ENCODE results near the gene PIK3C2G. TPM values are rescaled to one million over a fixed set of nuclear protein-coding genes. Genes with fewer than 3 reads are reported as not detected.

Gene PIK3C2G
- total RNA-seq, 1 donor from 2014 or later: 0.69 TPM

- ATAC-seq (no peak), DNase-seq (no peak)
- no peak overlapping the region for H3K27ac ChIP-seq
- H3K36me3 ChIP-seq: no peaks in the 10 kb centered on the region
- no peak overlapping the region for H3K4me3 ChIP-seq
- no peaks in the 10 kb centered on the region for H3K27me3 ChIP-seq
- intact Hi-C loops (cut with DNase I): no loop called here
- H3K4me1 ChIP-seq: no peaks in the 10 kb centered on the region
- no peaks in the 10 kb centered on the region for H3K9me3 ChIP-seq
- TF ChIP-seq CTCF (IDR thresholded peaks at IDR 0.05): no peak
Observed at GRCh38 chr12:18468246-18469075, 207.1 kb downstream of the PIK3C2G start.

GRCh38 chr12:18470251-18470650 lies 208.9 kb downstream of the PIK3C2G start:
- Histone ChIP-seq H3K9me3 (no peaks in the 10 kb centered on the region), H3K27me3 (no peaks in the 10 kb centered on the region), H3K4me1 (no peaks in the 10 kb centered on the region), H3K27ac (no peak overlapping the region), H3K4me3 (no peak overlapping the region), H3K36me3 (no peaks in the 10 kb centered on the region)
- intact Hi-C loops (cut with DNase I): loop anchor here (5.0 kb wide), 1 partner anchor 282 kb away; no protein-coding TSS in a partner anchor
- no peak for TF ChIP-seq CTCF (IDR thresholded peaks at IDR 0.05)
- ATAC-seq (no peak), DNase-seq (no peak)

GRCh38 chr12:18472304-18472703 lies 211.0 kb downstream of the PIK3C2G start:
- intact Hi-C loops (cut with DNase I): loop anchor here (5.0 kb wide), 1 partner anchor 280 kb away; no protein-coding TSS in a partner anchor
- H3K4me3 ChIP-seq: no peak overlapping the region
- no peaks in the 10 kb centered on the region for H3K9me3 ChIP-seq
- H3K4me1 ChIP-seq: no peaks in the 10 kb centered on the region
- H3K27ac ChIP-seq: no peak overlapping the region
- TF ChIP-seq CTCF (IDR thresholded peaks at IDR 0.05): no peak
- H3K36me3 ChIP-seq: no peaks in the 10 kb centered on the region
- H3K27me3 ChIP-seq: no peaks in the 10 kb centered on the region
- ATAC-seq (no peak), DNase-seq (no peak)

- no peak for TF ChIP-seq CTCF (IDR thresholded peaks at IDR 0.05)
- DNase-seq (no peak), ATAC-seq (no peak)
- H3K36me3 ChIP-seq: no peaks in the 10 kb centered on the region
- H3K27ac ChIP-seq: no peak overlapping the region
- H3K4me3 ChIP-seq: no peak overlapping the region
- intact Hi-C loops (cut with DNase I): loop anchor here (5.0 kb wide), 1 partner anchor 279 kb away; no protein-coding TSS in a partner anchor
- H3K9me3 ChIP-seq: no peaks in the 10 kb centered on the region
- H3K4me1 ChIP-seq: no peaks in the 10 kb centered on the region
- H3K27me3 ChIP-seq: no peaks in the 10 kb centered on the region
Observed at GRCh38 chr12:18472806-18473205, 211.5 kb downstream of the PIK3C2G start.

GRCh38 chr12:18476861-18477260 lies 215.5 kb downstream of the PIK3C2G start:
- no peak for TF ChIP-seq CTCF (IDR thresholded peaks at IDR 0.05)
- H3K4me1 ChIP-seq: no peaks in the 10 kb centered on the region
- H3K27ac ChIP-seq: no peak overlapping the region
- DNase-seq (no peak), ATAC-seq (no peak)
- no peaks in the 10 kb centered on the region for H3K36me3 ChIP-seq
- intact Hi-C loops (cut with DNase I): no loop called here
- no peaks in the 10 kb centered on the region for H3K9me3 ChIP-seq
- no peaks in the 10 kb centered on the region for H3K27me3 ChIP-seq
- no peak overlapping the region for H3K4me3 ChIP-seq

Measured in upper lobe of right lung (tissue), 1 donor.